ENCODE results near the gene YY1AP1.
"Not testable (repeated sequence)": the region's sequence is repeated elsewhere in the genome, so short reads cannot be mapped to it uniquely, and the experiment has no call there.

YY1AP1 gene

GRCh38 chr1:155623357-155623756 lies 65.2 kb downstream of the YY1AP1 start:
- no peak for DNase-seq (ENCODE audit: low read depth)
- TF ChIP-seq CTCF (IDR thresholded peaks at IDR 0.05; ENCODE audit: low read depth, low read length, missing control alignments): no peak
- H3K4me3 ChIP-seq (ENCODE audit: low read depth, low read length): no peak overlapping the region

DNA sequence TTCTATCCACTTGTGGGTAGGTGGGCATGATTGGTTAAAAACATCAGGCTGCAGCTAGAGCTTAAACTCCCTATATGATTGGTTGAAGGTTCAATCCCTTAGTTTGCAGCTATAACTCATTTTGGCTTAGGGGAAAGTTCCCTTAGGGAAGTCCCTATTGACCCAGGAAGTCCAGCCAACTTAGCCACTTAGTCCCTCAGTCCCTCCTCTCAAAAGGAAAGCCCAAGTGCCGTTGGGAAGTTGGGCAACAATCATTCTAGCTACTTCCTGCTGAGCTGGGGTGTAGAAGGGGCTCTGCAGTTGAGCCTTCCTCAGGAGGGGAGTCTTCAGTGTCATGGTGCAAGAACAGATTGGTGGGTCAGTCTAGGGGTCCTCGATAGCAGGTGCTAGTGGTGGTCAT lies 66.4 kb downstream of the YY1AP1 start:
- no peak for TF ChIP-seq CTCF (IDR thresholded peaks at IDR 0.05; ENCODE audit: low read depth, low read length, missing control alignments)
- DNase-seq (ENCODE audit: low read depth): no peak
- no peak overlapping the region for H3K4me3 ChIP-seq (ENCODE audit: low read depth, low read length)

DNA sequence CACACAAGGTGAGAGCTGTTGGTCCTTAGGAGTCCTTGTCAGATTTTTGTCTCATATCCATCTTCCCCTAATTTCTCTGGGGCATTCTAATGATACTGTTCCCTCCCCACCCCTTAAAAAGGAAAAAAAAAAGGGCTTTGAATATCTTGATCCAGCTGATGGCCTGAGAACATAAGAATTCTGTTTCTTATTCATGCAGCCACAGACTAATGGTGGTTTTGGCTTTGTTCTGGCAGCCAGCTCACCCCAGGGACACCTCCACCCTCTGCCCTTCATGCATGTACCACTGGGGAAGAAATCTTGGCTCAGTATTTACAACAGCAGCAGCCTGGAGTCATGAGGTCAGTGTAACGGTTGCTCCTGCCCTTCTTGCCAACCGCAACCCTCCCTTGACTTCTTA lies 75.3 kb downstream of the YY1AP1 start:
- not testable (repeated sequence) for H3K4me3 ChIP-seq (ENCODE audit: low read depth, low read length); DNase-seq (ENCODE audit: low read depth)

DNA sequence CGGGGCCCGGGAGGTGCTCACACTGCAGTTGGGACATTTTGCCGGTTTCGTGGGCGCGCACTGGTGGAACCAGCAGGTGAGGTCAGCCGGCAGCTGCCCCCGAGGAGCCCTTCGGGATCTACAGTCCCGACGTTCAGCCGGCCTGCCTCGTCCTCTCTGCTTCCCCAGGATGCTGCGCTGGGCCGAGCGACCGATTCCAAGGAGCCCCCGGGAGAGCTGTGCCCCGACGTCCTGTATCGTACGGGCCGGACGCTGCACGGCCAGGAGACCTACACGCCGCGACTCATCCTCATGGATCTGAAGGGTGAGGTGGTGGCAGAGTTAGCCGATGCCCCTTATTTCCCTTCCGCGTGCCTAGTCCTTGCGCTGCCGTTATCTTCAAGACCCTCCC lies 78.3 kb downstream of the YY1AP1 start:
- DNase-seq (ENCODE audit: low read depth): not testable (repeated sequence)
- peak overlapping the region; percentile 54 for H3K4me3 ChIP-seq (ENCODE audit: low read depth, low read length)

DNA sequence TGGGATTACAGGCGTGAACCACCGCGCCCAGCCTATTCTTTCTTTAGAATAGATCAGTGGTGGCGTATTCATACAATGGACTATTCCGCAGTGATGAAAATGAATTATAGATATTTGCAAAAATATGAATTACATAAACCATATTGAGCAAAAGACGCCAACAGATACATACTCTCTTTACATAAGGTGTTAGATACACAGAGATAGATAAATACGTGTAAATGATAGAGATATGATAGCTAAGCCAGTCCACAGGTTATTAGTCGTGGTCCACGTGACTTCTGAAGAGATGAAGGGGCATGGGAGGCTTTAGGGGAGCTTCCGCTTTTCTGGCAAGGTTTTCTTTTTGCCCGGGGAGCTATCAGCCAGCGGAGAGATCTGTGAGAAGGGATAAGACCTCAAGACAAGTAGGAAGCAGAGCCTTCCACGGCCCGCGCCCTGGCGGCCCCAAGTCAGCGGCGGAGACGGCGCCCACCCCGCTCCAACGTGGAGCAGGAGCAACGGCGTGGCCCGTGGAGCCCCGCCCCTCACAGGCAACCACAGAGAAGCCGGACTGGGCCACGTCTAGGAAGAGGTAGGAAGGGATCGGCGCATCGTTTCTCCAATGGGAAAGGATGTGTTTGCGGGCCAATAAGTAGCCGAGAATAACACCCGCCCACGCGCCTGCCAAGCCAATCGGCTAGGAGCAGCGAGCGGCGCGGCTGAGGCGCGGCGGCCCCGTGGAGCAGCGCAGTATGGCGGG lies 78.9 kb downstream of the YY1AP1 start, which contains the start of gene MSTO1:
Gene MSTO1, plus strand, starts transcription at position 704 of the 742 bp plus-strand sequence. Its CDS starts 31 bp downstream, at position 735.
- H3K4me3 ChIP-seq (ENCODE audit: low read depth, low read length): peak within 1 kb of the TSS; percentile 85
- TF ChIP-seq CTCF (IDR thresholded peaks at IDR 0.05; ENCODE audit: low read depth, low read length, missing control alignments): no peak
- peak; percentile 98 for DNase-seq (ENCODE audit: low read depth)

All from GM12864 (cell line).